T47D (cell line): ENCODE measurements around the gene WDR27.

Experiments
- DNase-seq, 2 experiments: peaks; one replicate each; pipeline versions ENCODE4 v3.0.0 to v3.0.0-alpha.2; 2011 to 2012; ENCODE audit warnings: low read depth in 1 of 2, low spot score in 1 of 2
- JUND ChIP-seq: IDR thresholded peaks from 2 replicates; pipeline ENCODE4 v1.6.1; 2012; ENCODE audit warnings: low read depth
- in situ Hi-C: cut with HindIII; loops from 2 replicates; pipeline ENCODE4 v1.10.0; 2016; ENCODE audit warnings: low sequenced_read_pairs, low pct_unique_long_range_greater_than_20kb

Gene WDR27

GRCh38 chr6:169666441-169666840, 35.4 kb downstream of the WDR27 start:
- in situ Hi-C loops = no loop called here
- no peak for TF ChIP-seq JUND
- no peak for DNase-seq

- no peak for DNase-seq
- no peak for TF ChIP-seq JUND
- in situ Hi-C loops = no loop called here
Observed at GRCh38 chr6:169665289-169665688, 36.5 kb downstream of the WDR27 start.

GRCh38 chr6:169664227-169664626, 37.6 kb downstream of the WDR27 start:
- no peak for DNase-seq
- no peak for TF ChIP-seq JUND
- in situ Hi-C loops = no loop called here

- in situ Hi-C loops = no loop called here
- no peak for DNase-seq
Observed at GRCh38 chr6:169663468-169663867, 38.4 kb downstream of the WDR27 start.

GRCh38 chr6:169661391-169661756, 40.5 kb downstream of the WDR27 start:
- no peak for TF ChIP-seq JUND
- no peak for DNase-seq
- in situ Hi-C loops = no loop called here

More at GRCh38 chr6:169663468-169663867, 38.4 kb downstream of the WDR27 start:
- TF ChIP-seq JUND = no peak

GRCh38 chr6:169660751-169661390, 41.0 kb downstream of the WDR27 start:
- DNase-seq = no peak
- TF ChIP-seq JUND = no peak
- in situ Hi-C loops = no loop called here

- DNase-seq = no peak
- TF ChIP-seq JUND = no peak
- in situ Hi-C loops = no loop called here
Observed at GRCh38 chr6:169659820-169660610, 41.8 kb downstream of the WDR27 start.

GRCh38 chr6:169657284-169657610, 44.6 kb downstream of the WDR27 start:
- DNase-seq = no peak
- no peak for TF ChIP-seq JUND
- in situ Hi-C loops = no loop called here

- in situ Hi-C loops = no loop called here
- TF ChIP-seq JUND = no peak
- no peak for DNase-seq
Observed at GRCh38 chr6:169656546-169657283, 45.1 kb downstream of the WDR27 start.

GRCh38 chr6:169654598-169655391, 47.0 kb downstream of the WDR27 start:
- no peak for TF ChIP-seq JUND
- no peak for DNase-seq
- in situ Hi-C loops = no loop called here

GRCh38 chr6:169653691-169654090, 48.1 kb downstream of the WDR27 start:
- no peak for TF ChIP-seq JUND
- DNase-seq = no peak
- in situ Hi-C loops = no loop called here

- TF ChIP-seq JUND = no peak
- in situ Hi-C loops = no loop called here
- no peak for DNase-seq
Observed at GRCh38 chr6:169652896-169653295, 48.9 kb downstream of the WDR27 start.
